ENCODE results near the gene FAM177A1. TPM values are rescaled to one million over a fixed set of nuclear protein-coding genes. Genes with fewer than 3 reads are reported as not detected.

Gene FAM177A1
- total RNA-seq, 1 donor from 2014 or later, result 37.7 TPM

DNA sequence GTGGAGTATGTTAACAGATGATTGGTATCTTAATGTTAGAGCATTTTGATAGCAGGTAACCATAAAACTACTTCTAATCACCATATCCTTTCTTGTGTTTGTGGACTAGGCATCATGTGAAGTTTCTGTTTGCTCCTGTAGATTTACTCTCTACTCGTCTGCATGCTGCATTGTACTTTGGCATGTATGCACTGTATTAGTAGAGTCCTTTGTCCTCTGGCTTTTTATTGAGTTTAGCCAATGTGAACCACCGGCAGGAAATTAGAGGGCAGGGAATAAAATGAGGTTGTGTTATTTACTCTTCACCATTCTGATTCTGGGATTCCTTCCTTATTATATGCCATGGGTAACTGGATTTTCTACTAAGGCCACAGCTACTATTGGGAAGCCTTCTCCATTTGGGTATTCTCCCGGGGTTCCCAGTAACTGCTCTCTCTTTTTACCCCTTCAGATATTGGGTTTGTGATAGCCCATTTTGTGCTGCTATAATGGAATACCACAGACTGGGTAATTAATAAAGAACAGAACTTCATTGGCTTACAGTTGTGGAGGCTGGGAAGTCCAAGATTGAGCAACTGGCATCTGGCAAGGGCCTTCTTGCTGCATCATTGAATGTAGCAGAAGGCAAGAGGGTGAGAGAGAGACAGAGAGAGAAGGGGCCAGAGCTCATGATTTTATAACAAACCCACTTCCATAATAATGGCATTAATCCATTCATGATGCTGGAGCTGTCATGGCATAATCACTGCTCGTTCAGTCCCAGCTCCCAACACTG, 22.4 kb downstream of the FAM177A1 start:
- TF ChIP-seq, protein P1, sequence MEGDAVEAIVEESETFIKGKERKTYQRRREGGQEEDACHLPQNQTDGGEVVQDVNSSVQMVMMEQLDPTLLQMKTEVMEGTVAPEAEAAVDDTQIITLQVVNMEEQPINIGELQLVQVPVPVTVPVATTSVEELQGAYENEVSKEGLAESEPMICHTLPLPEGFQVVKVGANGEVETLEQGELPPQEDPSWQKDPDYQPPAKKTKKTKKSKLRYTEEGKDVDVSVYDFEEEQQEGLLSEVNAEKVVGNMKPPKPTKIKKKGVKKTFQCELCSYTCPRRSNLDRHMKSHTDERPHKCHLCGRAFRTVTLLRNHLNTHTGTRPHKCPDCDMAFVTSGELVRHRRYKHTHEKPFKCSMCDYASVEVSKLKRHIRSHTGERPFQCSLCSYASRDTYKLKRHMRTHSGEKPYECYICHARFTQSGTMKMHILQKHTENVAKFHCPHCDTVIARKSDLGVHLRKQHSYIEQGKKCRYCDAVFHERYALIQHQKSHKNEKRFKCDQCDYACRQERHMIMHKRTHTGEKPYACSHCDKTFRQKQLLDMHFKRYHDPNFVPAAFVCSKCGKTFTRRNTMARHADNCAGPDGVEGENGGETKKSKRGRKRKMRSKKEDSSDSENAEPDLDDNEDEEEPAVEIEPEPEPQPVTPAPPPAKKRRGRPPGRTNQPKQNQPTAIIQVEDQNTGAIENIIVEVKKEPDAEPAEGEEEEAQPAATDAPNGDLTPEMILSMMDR (conservative IDR thresholded peaks at IDR 0.05), result no peak
- H3K27ac Mint-ChIP-seq, result no peak overlapping the region
- H3K27me3 Mint-ChIP-seq, result no peaks in the 10 kb centered on the region
- no peaks in the 10 kb centered on the region for H3K9me3 Mint-ChIP-seq
- H3K4me1 Mint-ChIP-seq (ENCODE audit: unreplicated experiment), result no peaks in the 10 kb centered on the region
- DNase-seq (ENCODE audit: extremely low spot score, unreplicated experiment), result no peak
- peaks cover 33% of the 10 kb centered on the region for H3K36me3 Mint-ChIP-seq
- no peak overlapping the region for H3K4me3 Mint-ChIP-seq

DNA sequence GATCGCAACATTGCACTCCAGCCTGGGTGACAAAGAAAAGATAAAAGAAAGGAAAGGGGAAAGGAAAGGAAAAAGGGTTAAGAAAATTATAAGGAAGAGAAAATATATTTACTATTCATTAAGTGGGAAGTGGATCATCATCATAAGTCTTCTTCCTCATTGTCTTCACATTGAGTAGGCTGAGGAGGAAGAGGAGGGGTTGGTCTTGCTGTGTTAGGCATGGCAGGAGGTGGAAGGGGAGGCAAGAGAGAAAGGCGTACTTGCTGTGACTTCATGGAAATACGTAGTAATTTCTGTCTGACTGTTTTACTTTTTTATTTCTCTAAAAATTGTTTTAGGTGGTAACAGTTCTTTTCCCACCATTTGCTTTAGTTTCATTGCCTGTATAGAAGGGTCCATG, 26.2 kb downstream of the FAM177A1 start:
- Mint-ChIP-seq H3K4me3 (no peak overlapping the region), H3K36me3 (peaks cover 40% of the 10 kb centered on the region), H3K27me3 (no peaks in the 10 kb centered on the region)

DNA sequence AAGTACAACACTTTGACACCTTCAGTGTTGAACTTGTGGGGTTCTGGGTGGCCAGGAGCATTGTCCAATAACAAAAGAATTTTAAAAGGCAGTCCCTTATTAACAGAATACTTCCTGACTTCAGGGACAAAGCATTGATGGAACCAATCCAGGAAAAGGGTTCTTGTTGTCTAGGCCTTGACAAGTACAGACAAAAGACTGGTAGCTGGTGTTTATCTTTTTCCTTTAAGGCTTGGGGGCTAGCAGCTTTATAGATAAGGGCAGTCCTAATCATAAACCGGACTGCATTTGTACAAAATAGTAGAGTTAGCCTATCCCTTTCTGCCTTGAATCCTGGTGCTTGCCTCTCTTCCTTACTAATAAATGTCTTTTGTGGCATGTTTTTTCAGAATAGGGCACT, 27.4 kb downstream of the FAM177A1 start:
- peaks cover 31% of the 10 kb centered on the region for H3K36me3 Mint-ChIP-seq
- no peaks in the 10 kb centered on the region for H3K4me1 Mint-ChIP-seq (ENCODE audit: unreplicated experiment)
- no peaks in the 10 kb centered on the region for H3K9me3 Mint-ChIP-seq
- no peaks in the 10 kb centered on the region for H3K27me3 Mint-ChIP-seq
- H3K27ac Mint-ChIP-seq, result no peak overlapping the region
- TF ChIP-seq, protein P1 (conservative IDR thresholded peaks at IDR 0.05), result no peak
- DNase-seq (ENCODE audit: extremely low spot score, unreplicated experiment), result no peak
- H3K4me3 Mint-ChIP-seq, result no peak overlapping the region

More for the DNA sequence above, 26.2 kb downstream of the FAM177A1 start:
- Mint-ChIP-seq H3K9me3 (no peaks in the 10 kb centered on the region), H3K4me1 (ENCODE audit: unreplicated experiment) (no peaks in the 10 kb centered on the region), H3K27ac (no peak overlapping the region)
- no peak for DNase-seq (ENCODE audit: extremely low spot score, unreplicated experiment)
- TF ChIP-seq, protein P1 (conservative IDR thresholded peaks at IDR 0.05), result no peak

DNA sequence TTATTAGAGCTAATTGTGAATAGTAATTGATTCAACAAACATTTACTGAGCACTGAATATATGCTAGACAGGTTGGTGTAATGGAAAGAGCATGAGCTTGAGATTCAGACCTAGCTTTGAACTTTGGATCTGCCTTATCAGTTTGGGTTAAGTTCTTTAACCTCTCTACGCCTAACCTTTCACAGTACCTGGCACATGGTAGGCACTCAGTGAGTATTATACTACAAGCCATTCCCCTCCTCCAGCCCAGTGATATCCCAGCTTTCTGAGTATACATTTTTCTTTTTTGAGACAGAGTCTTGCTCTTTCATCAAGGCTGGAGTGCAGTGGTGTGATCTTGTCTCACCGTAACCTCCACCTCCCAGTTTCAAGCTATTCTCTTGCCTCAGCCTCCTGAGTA, 32.0 kb downstream of the FAM177A1 start:
- DNase-seq (ENCODE audit: extremely low spot score, unreplicated experiment), result no peak
- Mint-ChIP-seq H3K9me3 (no peaks in the 10 kb centered on the region), H3K4me1 (ENCODE audit: unreplicated experiment) (no peaks in the 10 kb centered on the region)

DNA sequence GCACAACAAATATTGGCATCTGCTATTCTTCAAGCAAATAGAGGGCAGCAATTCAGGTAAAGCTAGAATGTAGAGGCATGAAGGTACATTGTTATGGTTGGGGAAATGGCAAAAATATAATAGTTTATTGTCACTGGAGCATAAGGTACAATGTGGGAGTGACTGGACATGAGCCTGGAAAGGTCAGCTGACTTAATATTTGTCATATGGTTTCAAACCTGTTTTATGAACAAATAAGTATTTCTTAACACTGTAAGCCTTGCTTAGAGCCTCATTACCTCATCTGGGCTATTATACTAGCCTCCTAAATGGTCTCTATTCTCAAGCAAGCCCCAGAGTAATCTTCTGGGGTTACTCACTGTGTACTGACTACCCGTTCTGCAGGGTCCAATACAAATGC, 33.7 kb downstream of the FAM177A1 start:
- Mint-ChIP-seq H3K27me3 (no peaks in the 10 kb centered on the region), H3K4me3 (no peak overlapping the region), H3K36me3 (peaks cover 16% of the 10 kb centered on the region), H3K4me1 (ENCODE audit: unreplicated experiment) (no peaks in the 10 kb centered on the region), H3K27ac (no peak overlapping the region), H3K9me3 (no peaks in the 10 kb centered on the region)
- DNase-seq (ENCODE audit: extremely low spot score, unreplicated experiment), result no peak
- TF ChIP-seq, protein P1 (conservative IDR thresholded peaks at IDR 0.05), result no peak

More for the DNA sequence above, 32.0 kb downstream of the FAM177A1 start:
- Mint-ChIP-seq H3K36me3 (peaks cover 16% of the 10 kb centered on the region), H3K4me3 (no peak overlapping the region), H3K27ac (no peak overlapping the region), H3K27me3 (no peaks in the 10 kb centered on the region)
- TF ChIP-seq, protein P1 (conservative IDR thresholded peaks at IDR 0.05), result no peak

All from type B pancreatic cell (in vitro differentiated cells).